Stimulated activated memory B cell treated with anti-CD40 and anti-IgM and Interleukin-4, amounts not matched to agents 10 μg/mL and 1 μg/mL and 100 μg/mL, for 72 hours (primary cell): Measurements from ENCODE around the gene CXXC4.

Source experiments
- ATAC-seq: fragments of 150-1000 bp; cut with Tn5 transposase; 2 replicates; pipeline ENCODE4 v1.10.0; 2021
- H3K27ac Mint-ChIP-seq: one replicate; pipeline ENCODE4 v1.8.0; 2022; ENCODE audit warnings: mild to moderate bottlenecking, mixed read lengths
- H3K27me3 Mint-ChIP-seq: one replicate; pipeline ENCODE4 v1.8.0; 2022; ENCODE audit warnings: mixed read lengths
- H3K36me3 Mint-ChIP-seq: one replicate; pipeline ENCODE4 v1.8.0; 2022; ENCODE audit warnings: mixed read lengths
- H3K4me1 Mint-ChIP-seq: one replicate; pipeline ENCODE4 v1.8.0; 2022; ENCODE audit warnings: mixed read lengths
- H3K4me3 Mint-ChIP-seq: one replicate; pipeline ENCODE4 v1.8.0; 2022; ENCODE audit warnings: mild to moderate bottlenecking, moderate library complexity, mixed read lengths
- H3K9me3 Mint-ChIP-seq: one replicate; pipeline ENCODE4 v1.8.0; 2022; ENCODE audit warnings: mixed read lengths

Gene CXXC4

GRCh38 chr4:104494822-104495559 is at the start of gene CXXC4:
Gene CXXC4, minus strand, starts transcription at chr4:104494894. Its CDS starts 3,092 bp downstream, at chr4:104491802.
- H3K4me3 Mint-ChIP-seq = peak within 1 kb of the TSS; percentile 54
- H3K36me3 Mint-ChIP-seq = no peaks in the 10 kb centered on the region
- no peak for ATAC-seq
- no peaks in the 10 kb centered on the region for H3K9me3 Mint-ChIP-seq
- H3K27ac Mint-ChIP-seq = no peak within 1 kb of the TSS
- peaks cover 53% of the 10 kb centered on the region for H3K27me3 Mint-ChIP-seq
- peaks cover 44% of the 10 kb centered on the region for H3K4me1 Mint-ChIP-seq

GRCh38 chr4:104533156-104533555 is 38.5 kb upstream of the CXXC4 start:
- Mint-ChIP-seq H3K36me3 (no peaks in the 10 kb centered on the region), H3K4me3 (no peak overlapping the region), H3K4me1 (no peaks in the 10 kb centered on the region), H3K9me3 (no peaks in the 10 kb centered on the region), H3K27ac (no peak overlapping the region), H3K27me3 (no peaks in the 10 kb centered on the region)
- ATAC-seq = no peak

- Mint-ChIP-seq H3K27me3 (no peaks in the 10 kb centered on the region), H3K4me1 (no peaks in the 10 kb centered on the region), H3K36me3 (no peaks in the 10 kb centered on the region), H3K9me3 (no peaks in the 10 kb centered on the region), H3K4me3 (no peak overlapping the region), H3K27ac (no peak overlapping the region)
- no peak for ATAC-seq
These were observed 38.0 kb upstream of the CXXC4 start for GRCh38 chr4:104532677-104533076.

DNA sequence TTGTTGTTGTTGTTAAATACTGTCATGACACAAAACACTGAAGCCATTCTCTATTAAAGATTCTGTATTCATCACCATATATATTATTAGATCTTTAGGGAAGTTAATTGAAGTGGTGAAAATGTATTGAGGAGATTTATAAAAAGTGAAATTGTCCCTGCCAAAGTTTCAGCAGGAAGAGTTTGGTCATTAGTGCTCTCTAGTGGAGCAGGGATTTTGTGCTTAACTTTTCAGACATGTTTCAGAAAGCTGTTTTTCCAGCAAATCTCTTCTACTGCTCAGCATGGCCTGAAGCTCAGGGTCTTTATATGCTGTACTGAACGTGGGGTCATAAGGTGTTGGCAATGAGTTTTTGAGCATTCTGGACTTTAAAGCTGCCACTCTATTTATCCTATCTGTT is 36.7 kb upstream of the CXXC4 start:
- Mint-ChIP-seq H3K9me3 (no peaks in the 10 kb centered on the region), H3K4me3 (no peak overlapping the region), H3K27me3 (no peaks in the 10 kb centered on the region), H3K36me3 (no peaks in the 10 kb centered on the region), H3K27ac (no peak overlapping the region), H3K4me1 (no peaks in the 10 kb centered on the region)
- no peak for ATAC-seq

GRCh38 chr4:104530426-104530825 is 35.7 kb upstream of the CXXC4 start:
- no peak overlapping the region for H3K4me3 Mint-ChIP-seq
- H3K4me1 Mint-ChIP-seq = no peaks in the 10 kb centered on the region
- no peak overlapping the region for H3K27ac Mint-ChIP-seq
- no peaks in the 10 kb centered on the region for H3K9me3 Mint-ChIP-seq
- ATAC-seq = no peak
- H3K36me3 Mint-ChIP-seq = no peaks in the 10 kb centered on the region
- H3K27me3 Mint-ChIP-seq = no peaks in the 10 kb centered on the region

- Mint-ChIP-seq H3K9me3 (no peaks in the 10 kb centered on the region), H3K4me1 (peaks cover 7% of the 10 kb centered on the region), H3K27me3 (no peaks in the 10 kb centered on the region), H3K36me3 (no peaks in the 10 kb centered on the region), H3K4me3 (no peak overlapping the region), H3K27ac (no peak overlapping the region)
- ATAC-seq = no peak
These were observed 29.9 kb upstream of the CXXC4 start for GRCh38 chr4:104524591-104524990.

DNA sequence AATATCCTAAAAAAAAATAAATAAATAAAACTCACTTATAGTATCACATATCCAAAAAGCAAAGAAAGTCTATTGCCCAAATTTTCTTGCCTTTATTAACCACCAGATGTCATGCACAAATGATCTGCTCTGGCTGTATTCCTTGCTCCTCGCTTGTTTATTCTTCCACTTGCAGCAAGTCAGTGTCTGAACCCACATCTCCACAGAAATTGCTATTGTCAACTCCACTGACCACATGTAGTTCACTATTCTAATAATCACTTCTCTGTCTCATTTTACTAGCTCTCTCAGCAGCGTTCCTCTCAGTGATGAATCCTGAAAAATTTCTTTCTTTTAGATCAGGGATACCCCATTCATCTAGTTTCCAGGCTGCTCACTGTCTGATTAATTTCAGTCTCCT is 29.3 kb upstream of the CXXC4 start:
- no peak overlapping the region for H3K4me3 Mint-ChIP-seq
- H3K36me3 Mint-ChIP-seq = no peaks in the 10 kb centered on the region
- no peaks in the 10 kb centered on the region for H3K9me3 Mint-ChIP-seq
- peaks cover 12% of the 10 kb centered on the region for H3K4me1 Mint-ChIP-seq
- ATAC-seq = no peak
- H3K27ac Mint-ChIP-seq = no peak overlapping the region
- no peaks in the 10 kb centered on the region for H3K27me3 Mint-ChIP-seq

- ATAC-seq = no peak
- no peaks in the 10 kb centered on the region for H3K9me3 Mint-ChIP-seq
- H3K4me1 Mint-ChIP-seq = peaks cover 12% of the 10 kb centered on the region
- no peaks in the 10 kb centered on the region for H3K27me3 Mint-ChIP-seq
- no peak overlapping the region for H3K4me3 Mint-ChIP-seq
- no peak overlapping the region for H3K27ac Mint-ChIP-seq
- H3K36me3 Mint-ChIP-seq = no peaks in the 10 kb centered on the region
These were observed 24.9 kb upstream of the CXXC4 start for GRCh38 chr4:104519588-104519987.

DNA sequence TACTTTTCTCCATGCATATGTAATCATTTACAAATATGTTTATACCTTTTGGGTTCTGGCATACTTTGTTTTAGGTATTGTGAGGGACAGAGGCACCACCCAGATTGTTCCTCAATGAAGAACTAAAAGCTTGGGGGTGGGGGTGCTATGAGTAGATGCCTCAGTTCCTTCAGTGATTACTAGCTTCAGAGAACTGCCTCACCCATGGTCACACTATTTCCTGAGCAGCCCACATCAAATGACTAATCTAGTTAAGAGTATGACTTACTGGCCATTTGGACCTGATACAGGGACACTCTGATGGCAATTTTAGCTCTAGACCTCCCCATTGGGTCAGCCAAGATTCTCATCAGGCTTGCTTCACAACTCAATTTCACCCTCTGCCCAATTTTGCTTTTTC is 22.2 kb upstream of the CXXC4 start:
- Mint-ChIP-seq H3K27ac (no peak overlapping the region), H3K4me1 (peaks cover 12% of the 10 kb centered on the region), H3K36me3 (no peaks in the 10 kb centered on the region), H3K9me3 (no peaks in the 10 kb centered on the region), H3K27me3 (no peaks in the 10 kb centered on the region), H3K4me3 (no peak overlapping the region)
- no peak for ATAC-seq

- Mint-ChIP-seq H3K4me3 (no peak overlapping the region), H3K27ac (no peak overlapping the region), H3K27me3 (peaks cover 11% of the 10 kb centered on the region), H3K4me1 (no peaks in the 10 kb centered on the region), H3K9me3 (no peaks in the 10 kb centered on the region), H3K36me3 (no peaks in the 10 kb centered on the region)
- ATAC-seq = no peak
These were observed 13.5 kb upstream of the CXXC4 start for GRCh38 chr4:104508224-104508623.

DNA sequence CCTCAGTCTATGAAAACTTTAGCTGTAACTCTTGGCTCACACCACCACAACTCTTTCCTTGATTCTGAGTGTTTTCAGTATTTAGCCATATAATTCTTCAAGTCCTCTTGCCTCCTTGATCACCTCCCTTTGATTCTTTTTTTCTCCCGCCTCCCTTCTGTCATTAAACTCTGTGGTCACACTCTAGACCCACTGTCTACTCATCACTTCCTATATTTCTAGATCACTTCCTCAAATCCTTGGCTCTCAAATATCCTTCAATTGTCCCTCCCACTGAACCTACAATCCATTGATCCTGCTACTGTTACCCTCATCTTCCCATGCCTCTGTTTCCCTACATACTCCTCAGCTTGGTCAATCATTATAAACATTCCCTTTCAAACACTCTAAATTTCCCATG is 12.4 kb upstream of the CXXC4 start:
- H3K27ac Mint-ChIP-seq = no peak overlapping the region
- H3K4me1 Mint-ChIP-seq = no peaks in the 10 kb centered on the region
- no peak for ATAC-seq
- H3K4me3 Mint-ChIP-seq = no peak overlapping the region
- no peaks in the 10 kb centered on the region for H3K36me3 Mint-ChIP-seq
- H3K9me3 Mint-ChIP-seq = no peaks in the 10 kb centered on the region
- H3K27me3 Mint-ChIP-seq = peaks cover 15% of the 10 kb centered on the region

DNA sequence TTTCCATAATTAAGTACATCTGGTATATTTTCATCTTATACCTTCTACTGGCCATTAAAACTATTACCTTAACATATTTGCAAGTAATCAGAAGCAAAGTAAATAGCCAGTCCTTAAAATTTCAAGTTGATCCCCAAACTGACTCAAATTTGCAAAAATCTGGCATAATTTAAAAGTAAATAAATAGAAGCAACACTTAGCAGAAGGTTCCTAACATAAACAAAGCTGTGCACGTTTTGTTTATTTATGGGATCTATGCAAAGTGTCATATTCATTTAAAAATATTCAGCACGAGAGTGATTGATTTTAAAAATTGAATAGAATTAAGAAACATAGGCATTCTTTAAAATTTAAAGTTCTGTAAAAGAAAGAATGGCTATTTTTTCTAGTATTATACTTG is 9.8 kb upstream of the CXXC4 start:
- Mint-ChIP-seq H3K4me3 (no peak overlapping the region), H3K9me3 (no peaks in the 10 kb centered on the region), H3K27ac (no peak overlapping the region), H3K27me3 (peaks cover 23% of the 10 kb centered on the region), H3K4me1 (no peaks in the 10 kb centered on the region), H3K36me3 (no peaks in the 10 kb centered on the region)
- ATAC-seq = no peak

DNA sequence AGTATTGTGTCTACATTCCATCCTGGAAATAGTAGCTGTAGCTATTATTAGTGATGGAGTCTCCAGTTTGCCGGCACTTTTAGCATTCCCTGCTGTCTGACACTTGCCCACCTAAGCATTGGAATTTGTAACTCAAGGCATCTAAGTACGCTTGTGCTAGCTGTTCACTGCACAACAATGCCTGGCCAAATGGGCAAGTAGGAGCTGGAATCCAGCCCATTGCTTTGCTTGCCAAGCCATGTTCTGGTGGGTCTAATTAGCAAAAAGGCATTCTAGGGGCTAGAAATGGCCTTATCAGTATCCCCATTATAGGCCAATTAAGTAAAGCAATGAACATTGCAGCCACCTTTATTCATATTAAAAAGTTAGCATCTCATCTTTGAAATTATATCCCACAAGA is 7.8 kb upstream of the CXXC4 start:
- no peak for ATAC-seq
- Mint-ChIP-seq H3K4me3 (no peak overlapping the region), H3K9me3 (no peaks in the 10 kb centered on the region), H3K27ac (no peak overlapping the region), H3K27me3 (peaks cover 34% of the 10 kb centered on the region), H3K4me1 (no peaks in the 10 kb centered on the region), H3K36me3 (no peaks in the 10 kb centered on the region)

DNA sequence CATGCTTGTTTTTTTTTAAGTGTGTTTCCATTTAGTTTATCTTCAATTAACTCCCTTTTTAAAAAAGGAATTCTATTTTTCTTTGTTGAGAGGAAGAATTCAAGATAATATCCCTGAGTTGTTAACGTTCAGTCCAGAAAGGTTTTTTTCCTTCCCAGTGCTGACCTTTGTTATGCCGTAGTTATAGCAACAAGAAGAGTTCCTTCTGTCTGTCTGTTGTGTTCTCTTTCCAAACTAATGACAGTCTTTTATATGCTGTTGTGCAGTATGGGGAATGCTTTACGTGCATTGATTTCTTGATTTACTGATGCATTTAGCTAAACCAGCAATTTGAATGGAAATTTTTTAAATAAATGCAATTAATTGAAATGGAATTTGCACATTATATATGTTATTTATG is 6.6 kb upstream of the CXXC4 start:
- H3K36me3 Mint-ChIP-seq = no peaks in the 10 kb centered on the region
- peaks cover 34% of the 10 kb centered on the region for H3K27me3 Mint-ChIP-seq
- H3K27ac Mint-ChIP-seq = no peak overlapping the region
- no peaks in the 10 kb centered on the region for H3K4me1 Mint-ChIP-seq
- no peak overlapping the region for H3K4me3 Mint-ChIP-seq
- ATAC-seq = no peak
- no peaks in the 10 kb centered on the region for H3K9me3 Mint-ChIP-seq

- peaks cover 33% of the 10 kb centered on the region for H3K27me3 Mint-ChIP-seq
- no peak overlapping the region for H3K4me3 Mint-ChIP-seq
- H3K27ac Mint-ChIP-seq = no peak overlapping the region
- ATAC-seq = no peak
- H3K36me3 Mint-ChIP-seq = no peaks in the 10 kb centered on the region
- peaks cover 5% of the 10 kb centered on the region for H3K4me1 Mint-ChIP-seq
- H3K9me3 Mint-ChIP-seq = no peaks in the 10 kb centered on the region
These were observed 5.7 kb upstream of the CXXC4 start for GRCh38 chr4:104500442-104500841.

DNA sequence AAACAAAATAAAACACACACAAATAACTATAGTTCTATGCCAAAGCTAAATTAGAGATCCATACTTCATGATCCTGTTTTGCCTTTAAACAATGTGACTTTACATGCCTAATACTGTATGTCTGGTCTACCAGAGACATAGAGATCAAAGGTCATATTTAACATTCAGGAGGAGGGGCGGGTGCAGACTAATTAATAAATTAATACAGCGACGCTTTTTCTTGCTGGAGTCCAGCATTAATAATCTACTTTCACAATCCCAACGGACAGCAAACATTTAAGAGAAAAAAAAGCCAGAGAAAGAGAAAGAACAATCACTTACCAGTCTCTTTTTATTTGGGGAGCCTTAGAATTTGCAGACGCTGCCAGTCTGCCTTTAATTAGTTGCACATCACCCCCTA is 509 bp downstream of the CXXC4 start:
- Mint-ChIP-seq H3K36me3 (no peaks in the 10 kb centered on the region), H3K9me3 (no peaks in the 10 kb centered on the region), H3K4me3 (peak overlapping the region; percentile 39), H3K27me3 (peaks cover 61% of the 10 kb centered on the region), H3K27ac (no peak overlapping the region), H3K4me1 (peaks cover 51% of the 10 kb centered on the region)
- no peak for ATAC-seq
